Forelimb muscle (tissue), 1 donor: ENCODE data around the gene MYCBP. TPM values are rescaled to one million over a fixed set of nuclear protein-coding genes. Genes with fewer than 3 reads are reported as not detected.
"Not testable (repeated sequence)": the region's sequence is repeated elsewhere in the genome, so short reads cannot be mapped to it uniquely, and the experiment has no call there.

ENCODE experiments used
- DNase-seq: peaks from one replicate; pipeline ENCODE4 v3.0.0-alpha.2; 2013; ENCODE audit warnings: low read depth
- polyA plus RNA-seq: library from polyadenylated mRNA; unstranded; fragments of 120-200 nt; gene quantifications from one replicate; pipeline ENCODE4 v1.2.1, GENCODE V29; 2013; ENCODE audit not compliant: insufficient read length

The MYCBP gene
- polyA plus RNA-seq, 1 donor: 22.7 TPM

- no peak for DNase-seq
Observed at GRCh38 chr1:38867208-38867607, 5.9 kb downstream of the MYCBP start.

GRCh38 chr1:38865112-38865715, 7.9 kb downstream of the MYCBP start:
- DNase-seq: no peak

- no peak for DNase-seq
Observed at GRCh38 chr1:38860454-38860795, 12.7 kb downstream of the MYCBP start.

GRCh38 chr1:38859561-38860453, 13.3 kb downstream of the MYCBP start, which contains the start of gene RRAGC:
RRAGC (minus strand) TSS chr1:38859772; CDS start chr1:38859646, 126 bp downstream.
- DNase-seq: peak; percentile 88

GRCh38 chr1:38858833-38859560, 14.2 kb downstream of the MYCBP start:
- no peak for DNase-seq

GRCh38 chr1:38852780-38853179, 20.4 kb downstream of the MYCBP start:
- no peak for DNase-seq

GRCh38 chr1:38848071-38848470, 25.1 kb downstream of the MYCBP start:
- DNase-seq: no peak

- DNase-seq: no peak
Observed at GRCh38 chr1:38846210-38846609, 26.9 kb downstream of the MYCBP start.

- DNase-seq: not testable (repeated sequence)
Observed at GRCh38 chr1:38845088-38845487, 28.1 kb downstream of the MYCBP start.

GRCh38 chr1:38840281-38840680, 32.9 kb downstream of the MYCBP start:
- no peak for DNase-seq

- DNase-seq: no peak
Observed at GRCh38 chr1:38839363-38839762, 33.8 kb downstream of the MYCBP start.

- not testable (repeated sequence) for DNase-seq
Observed at GRCh38 chr1:38836316-38836715, 36.8 kb downstream of the MYCBP start.

GRCh38 chr1:38834937-38835827, 38.0 kb downstream of the MYCBP start:
- DNase-seq: peak; percentile 71

- no peak for DNase-seq
Observed at GRCh38 chr1:38834221-38834782, 38.8 kb downstream of the MYCBP start.

GRCh38 chr1:38833146-38833545, 40.0 kb downstream of the MYCBP start:
- no peak for DNase-seq

GRCh38 chr1:38832370-38832734, 40.8 kb downstream of the MYCBP start:
- no peak for DNase-seq

GRCh38 chr1:38831731-38832369, 41.3 kb downstream of the MYCBP start:
- DNase-seq: no peak

- DNase-seq: no peak
Observed at GRCh38 chr1:38829368-38829767, 43.8 kb downstream of the MYCBP start.

- DNase-seq: no peak
Observed at GRCh38 chr1:38827318-38827717, 45.8 kb downstream of the MYCBP start.

GRCh38 chr1:38826886-38827285, 46.3 kb downstream of the MYCBP start:
- no peak for DNase-seq

GRCh38 chr1:38826262-38826661, 46.9 kb downstream of the MYCBP start:
- DNase-seq: no peak
